ENCODE results near the gene LGALS9B.
"Not testable (repeated sequence)": the region's sequence is repeated elsewhere in the genome, so short reads cannot be mapped to it uniquely, and the experiment has no call there.

GRCh38 chr17:20469107-20469506 lies 1.8 kb upstream of the LGALS9B start:
- not testable (repeated sequence) for TF ChIP-seq CTCF (IDR thresholded peaks at IDR 0.05); REST (IDR thresholded peaks at IDR 0.05; ENCODE audit: insufficient read depth in 1 of 2, low read depth in 2 of 2, low read length in 1 of 2)

Measured in Panc1 (cell line).